CD14-positive monocyte (primary cell): ENCODE data around the gene YARS2. TPM values are rescaled to one million over a fixed set of nuclear protein-coding genes. Genes with fewer than 3 reads are reported as not detected.

Experiments used
- DNase-seq, 3 donors: peaks; one replicate each; pipeline ENCODE4 v3.0.0-alpha.2; 2011 to 2022
- H2AFZ ChIP-seq: 2 replicates; pipeline ENCODE4 v1.6.0; 2012; ENCODE audit warnings: mild to moderate bottlenecking, low read depth, low read length, inconsistent platforms; ENCODE audit not compliant: insufficient read depth, poor library complexity, severe bottlenecking
- H3K27ac ChIP-seq, 2 donors: 1 replicate in 1 of 2; 2 replicates in 1 of 2; pipeline ENCODE4 v1.5.1; 2012 to 2013; ENCODE audit warnings: low read length in 2 of 2, control low read depth in 1 of 2, inconsistent platforms in 1 of 2, low read depth in 1 of 2, mild to moderate bottlenecking in 1 of 2
- H3K27me3 ChIP-seq, 2 donors: one replicate each; pipeline versions ENCODE4 v1.6.0 to v1.6.1; 2011 to 2013; ENCODE audit warnings: low read length in 2 of 2; ENCODE audit not compliant: control insufficient read depth in 2 of 2, insufficient read depth in 2 of 2
- H3K36me3 ChIP-seq, 2 donors: replicated peaks in 1 of 2; 1 replicate in 1 of 2; 2 replicates in 1 of 2; pipeline versions ENCODE4 v1.5.1 to v1.6.1; 2012 to 2013; ENCODE audit warnings: low read length in 2 of 2, control low read depth in 1 of 2, inconsistent platforms in 1 of 2, mild to moderate bottlenecking in 1 of 2; ENCODE audit not compliant: insufficient read depth in 2 of 2, control insufficient read depth in 1 of 2
- H3K4me1 ChIP-seq, 2 donors: 1 replicate in 1 of 2; 2 replicates in 1 of 2; pipeline versions ENCODE4 v1.5.1 to v1.6.1; 2012 to 2013; ENCODE audit warnings: low read length in 2 of 2, control low read depth in 1 of 2, inconsistent platforms in 1 of 2, mild to moderate bottlenecking in 1 of 2, moderate library complexity in 1 of 2; ENCODE audit not compliant: insufficient read depth in 2 of 2, control insufficient read depth in 1 of 2
- H3K4me2 ChIP-seq: replicated peaks from 2 replicates; pipeline ENCODE3; 2012; ENCODE audit warnings: low read length, moderate library complexity, mild to moderate bottlenecking; ENCODE audit not compliant: poor library complexity, severe bottlenecking; ENCODE audit errors: extremely low read depth
- H3K4me3 ChIP-seq, 3 experiments: fragments of 200-600 bp in 1 of 3; sonication (generic) in 1 of 3; replicated peaks in 1 of 3; 1 replicate in 2 of 3; 2 replicates in 1 of 3; pipeline ENCODE4 v1.5.1; 2011 to 2013; ENCODE audit warnings: low read length in 3 of 3, mild to moderate bottlenecking in 3 of 3, control low read depth in 2 of 3, low read depth in 2 of 3, inconsistent platforms in 1 of 3, moderate library complexity in 1 of 3
- H3K79me2 ChIP-seq: 2 replicates; pipeline ENCODE4 v1.6.0; 2012; ENCODE audit warnings: mild to moderate bottlenecking, control low read depth, inconsistent platforms, low read length, moderate library complexity; ENCODE audit not compliant: insufficient read depth
- H3K9ac ChIP-seq: 2 replicates; pipeline ENCODE4 v1.6.0; 2017; ENCODE audit warnings: low read length, mild to moderate bottlenecking; ENCODE audit not compliant: insufficient read depth, poor library complexity, severe bottlenecking
- H3K9me3 ChIP-seq, 2 donors: replicated peaks in 1 of 2; 1 replicate in 1 of 2; 2 replicates in 1 of 2; pipeline versions ENCODE4 v1.5.1 to v1.6.1; 2012 to 2013; ENCODE audit warnings: low read length in 2 of 2, control low read depth in 1 of 2; ENCODE audit not compliant: control insufficient read depth in 1 of 2, insufficient read depth in 1 of 2
- H4K20me1 ChIP-seq: 2 replicates; pipeline ENCODE4 v1.6.0; 2012; ENCODE audit warnings: mild to moderate bottlenecking, low read length, control low read depth, moderate library complexity; ENCODE audit not compliant: insufficient read depth
- H3K27ac Mint-ChIP-seq, 7 donors: one replicate each; pipeline ENCODE4 v1.8.0; 2020; ENCODE audit warnings: mild to moderate bottlenecking in 7 of 7, mixed read lengths in 7 of 7, moderate library complexity in 6 of 7, inconsistent platforms in 2 of 7
- H3K27me3 Mint-ChIP-seq, 3 donors: one replicate each; pipeline ENCODE4 v1.8.0; 2021 to 2022; ENCODE audit warnings: low read depth in 3 of 3, mild to moderate bottlenecking in 3 of 3, mixed read lengths in 3 of 3, moderate library complexity in 3 of 3, inconsistent platforms in 1 of 3
- H3K36me3 Mint-ChIP-seq, 2 donors: one replicate each; pipeline ENCODE4 v1.8.0; 2020; ENCODE audit warnings: mixed read lengths in 2 of 2, inconsistent platforms in 1 of 2, mild to moderate bottlenecking in 1 of 2
- H3K4me1 Mint-ChIP-seq: one replicate; pipeline ENCODE4 v1.8.0; 2020; ENCODE audit warnings: mild to moderate bottlenecking, mixed read lengths
- H3K4me3 Mint-ChIP-seq, 2 donors: one replicate each; pipeline ENCODE4 v1.8.0; 2020; ENCODE audit warnings: mild to moderate bottlenecking in 2 of 2, mixed read lengths in 2 of 2, moderate library complexity in 1 of 2
- H3K9me3 Mint-ChIP-seq, 7 donors: one replicate each; pipeline ENCODE4 v1.8.0; 2020 to 2022; ENCODE audit warnings: mixed read lengths in 7 of 7, mild to moderate bottlenecking in 6 of 7, moderate library complexity in 6 of 7, inconsistent platforms in 2 of 7
- CTCF ChIP-seq: fragments of 200-600 bp; IDR thresholded peaks from one replicate; pipeline ENCODE4 v1.8.0; 2022; ENCODE audit warnings: antibody characterized with exemption, mild to moderate bottlenecking
- WGBS: methylation state at CpG from one replicate; pipeline ENCODE4 v1.1.5; 2013; ENCODE audit warnings: missing lambda C conversion rate; ENCODE audit not compliant: insufficient coverage; 5-methylcytosine and 5-hydroxymethylcytosine counted together
- intact Hi-C, 2 donors: fragments of 100-400 bp; cut with micrococcal nuclease; formaldehyde crosslinking; loops; one replicate each; pipeline versions ENCODE4 v1.15.0 to v1.15.1; 2023
- polyA plus RNA-seq, 3 donors: library from polyadenylated mRNA; depleted of rRNA in 1 of 3; unstranded in 2 of 3; stranded (reverse) in 1 of 3; fragments of 300-500 nt in 2 of 3; fragments of >200 nt in 1 of 3; fragmentation: Illumina TruSeq in 2 of 3; gene quantifications; 1 replicate in 2 of 3; 2 replicates in 1 of 3; pipeline ENCODE4 v1.2.3, GENCODE V29; 2012 to 2021

YARS2 gene
- polyA plus RNA-seq, 3 donors, result 4.5 to 7.5 (median 6.6) TPM

DNA sequence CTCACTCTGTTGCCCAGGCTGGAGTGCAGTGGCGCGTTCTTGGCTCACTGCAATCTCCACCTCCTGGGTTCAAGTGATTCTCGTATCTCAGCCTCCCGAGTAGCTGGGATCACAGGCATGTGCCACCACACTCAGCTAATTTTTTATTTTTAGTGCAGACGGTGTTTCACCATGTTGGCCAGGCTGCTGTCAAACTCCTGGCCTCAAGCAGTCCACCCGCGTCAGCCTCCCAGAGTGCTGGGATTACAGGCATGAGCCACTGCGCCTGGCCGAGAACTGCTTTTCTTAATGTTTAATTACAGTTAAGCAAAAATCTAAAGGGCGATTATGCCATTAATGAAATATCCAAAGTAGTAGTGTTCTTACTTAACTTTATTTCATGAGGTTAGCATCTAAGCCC, 13.6 kb downstream of the YARS2 start:
- intact Hi-C loops, result no loop called here
- DNase-seq, result no peak
- Histone ChIP-seq H3K4me1 (no peaks in the 10 kb centered on the region), H3K36me3 (peaks cover 95 to 100% of the 10 kb centered on the region in 2 donors), H3K27ac (no peak overlapping the region), H3K4me2 (no peak overlapping the region), H3K79me2 (peaks cover 11% of the 10 kb centered on the region), H3K27me3 (no peaks in the 10 kb centered on the region), H3K9me3 (no peaks in the 10 kb centered on the region), H3K9ac (no peak overlapping the region), H2AFZ (no peak overlapping the region), H4K20me1 (peaks cover 7% of the 10 kb centered on the region), H3K4me3 (no peak overlapping the region)
- TF ChIP-seq CTCF, result no peak
- H3K36me3 Mint-ChIP-seq, result peaks cover 70 to 92% of the 10 kb centered on the region in 2 donors
- H3K9me3 Mint-ChIP-seq, result no peaks in the 10 kb centered on the region
- H3K27me3 Mint-ChIP-seq, result no peaks in the 10 kb centered on the region
- H3K27ac Mint-ChIP-seq, result no peak overlapping the region
- no peaks in the 10 kb centered on the region for H3K4me1 Mint-ChIP-seq
- WGBS, result 97% methylated on average over 5 of the region's 10 CpGs
- H3K4me3 Mint-ChIP-seq, result no peak overlapping the region

DNA sequence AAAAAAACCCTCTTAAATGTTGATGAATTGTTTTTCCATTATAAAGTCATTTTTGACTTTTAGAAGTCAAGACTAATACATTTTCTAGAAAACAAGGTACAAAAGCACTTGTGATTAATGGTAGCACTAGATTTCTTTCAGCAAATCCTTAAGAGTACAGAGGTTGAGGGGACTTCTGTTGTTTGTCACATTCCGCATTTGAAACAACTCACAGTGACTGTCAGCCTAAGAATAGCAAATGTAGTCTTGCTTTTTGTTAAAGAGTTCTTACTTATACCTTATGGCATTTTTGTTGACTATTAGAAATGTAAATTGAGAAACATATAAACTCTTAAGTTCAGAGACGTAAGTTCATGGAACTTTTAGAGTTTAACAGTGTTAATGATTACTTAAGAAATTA, 16.4 kb downstream of the YARS2 start:
- intact Hi-C loops, result no loop called here
- no peak overlapping the region for H3K4me2 ChIP-seq
- H3K36me3 Mint-ChIP-seq, result peaks cover 66 to 91% of the 10 kb centered on the region in 2 donors
- no peaks in the 10 kb centered on the region for H3K4me1 ChIP-seq
- no peak for TF ChIP-seq CTCF
- no peak overlapping the region for H2AFZ ChIP-seq
- no peaks in the 10 kb centered on the region for H3K27me3 ChIP-seq
- peaks cover 7% of the 10 kb centered on the region for H4K20me1 ChIP-seq
- WGBS, result no CpG with 5 or more reads among the region's 2 CpGs
- peaks cover 91 to 100% of the 10 kb centered on the region in 2 donors for H3K36me3 ChIP-seq
- H3K79me2 ChIP-seq, result peaks cover 16% of the 10 kb centered on the region
- H3K9ac ChIP-seq, result no peak overlapping the region
- no peaks in the 10 kb centered on the region for H3K9me3 Mint-ChIP-seq
- no peak overlapping the region for H3K27ac ChIP-seq
- DNase-seq, result no peak
- no peaks in the 10 kb centered on the region for H3K9me3 ChIP-seq
- H3K4me3 Mint-ChIP-seq, result no peak overlapping the region
- H3K4me1 Mint-ChIP-seq, result no peaks in the 10 kb centered on the region
- no peaks in the 10 kb centered on the region for H3K27me3 Mint-ChIP-seq
- H3K4me3 ChIP-seq, result no peak overlapping the region
- H3K27ac Mint-ChIP-seq, result no peak overlapping the region
